ENCODE measurements around the gene DIRAS2.

The DIRAS2 gene

GRCh38 chr9:90640361-90640760, 2.3 kb downstream of the DIRAS2 start:
- DNase-seq (ENCODE audit: insufficient read length, low spot score): no peak
- no peak for FAIRE-seq
- no peak for TF ChIP-seq CTCF (IDR thresholded peaks at IDR 0.05; ENCODE audit: insufficient read depth, missing control alignments)

DNA sequence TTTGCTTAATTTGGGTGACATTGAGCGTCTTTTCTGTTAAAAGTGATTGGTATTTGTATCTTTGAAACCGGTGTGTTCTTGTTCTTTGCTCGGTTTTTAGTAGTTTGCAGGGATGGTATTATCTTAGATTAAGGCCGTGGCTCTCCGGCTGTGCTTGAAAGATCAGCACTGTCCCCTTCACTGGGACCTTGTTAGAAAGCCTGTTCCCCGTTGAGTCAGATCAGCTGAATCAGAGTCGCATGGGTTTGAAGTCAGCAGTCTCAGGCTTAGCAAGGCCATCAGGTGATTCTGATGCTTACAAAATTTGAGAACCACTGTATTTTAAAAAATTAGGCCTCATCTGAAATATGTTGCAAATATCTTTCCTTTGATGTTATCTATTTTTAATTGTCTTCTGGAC, 5.0 kb downstream of the DIRAS2 start:
- DNase-seq (ENCODE audit: insufficient read length, low spot score) (no peak), FAIRE-seq (no peak)
- TF ChIP-seq CTCF (IDR thresholded peaks at IDR 0.05; ENCODE audit: insufficient read depth, missing control alignments): no peak

- TF ChIP-seq CTCF (IDR thresholded peaks at IDR 0.05; ENCODE audit: insufficient read depth, missing control alignments): no peak
- no peak for DNase-seq (ENCODE audit: insufficient read length, low spot score)
- no peak for FAIRE-seq
Measured at GRCh38 chr9:90632647-90633207, 9.9 kb downstream of the DIRAS2 start.

- FAIRE-seq (no peak), DNase-seq (ENCODE audit: insufficient read length, low spot score) (no peak)
- TF ChIP-seq CTCF (IDR thresholded peaks at IDR 0.05; ENCODE audit: insufficient read depth, missing control alignments): no peak
Measured at GRCh38 chr9:90631964-90632363, 10.7 kb downstream of the DIRAS2 start.

- FAIRE-seq (no peak), DNase-seq (ENCODE audit: insufficient read length, low spot score) (no peak)
- TF ChIP-seq CTCF (IDR thresholded peaks at IDR 0.05; ENCODE audit: insufficient read depth, missing control alignments): no peak
Measured at GRCh38 chr9:90629991-90630390, 12.6 kb downstream of the DIRAS2 start.

- TF ChIP-seq CTCF (IDR thresholded peaks at IDR 0.05; ENCODE audit: insufficient read depth, missing control alignments): no peak
- no peak for FAIRE-seq
- no peak for DNase-seq (ENCODE audit: insufficient read length, low spot score)
Measured at GRCh38 chr9:90629354-90629753, 13.3 kb downstream of the DIRAS2 start.

DNA sequence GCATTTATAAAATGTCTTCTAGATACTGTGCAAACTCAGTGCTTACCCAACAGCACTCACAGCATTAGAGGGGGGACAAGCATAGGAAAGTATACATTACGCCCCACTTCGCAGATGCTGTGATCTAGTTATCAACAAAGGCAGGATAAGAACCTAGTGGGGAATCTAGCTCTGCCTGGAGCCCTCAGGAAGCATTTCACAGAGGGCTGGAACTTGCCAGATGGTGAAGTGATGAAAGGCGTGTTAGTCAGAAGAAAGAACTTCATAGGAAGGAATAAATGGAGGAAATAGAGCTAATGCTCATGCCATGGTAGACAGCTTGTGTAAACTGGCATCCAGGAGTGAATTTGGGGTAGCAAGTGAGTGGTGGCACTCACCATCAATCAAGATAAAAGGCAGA, 25.8 kb downstream of the DIRAS2 start:
- DNase-seq (ENCODE audit: insufficient read length, low spot score) (no peak), FAIRE-seq (no peak)
- no peak for TF ChIP-seq CTCF (IDR thresholded peaks at IDR 0.05; ENCODE audit: insufficient read depth, missing control alignments)
